H1 (cell line): ENCODE measurements around the gene TNS1. TPM values are rescaled to one million over a fixed set of nuclear protein-coding genes. Genes with fewer than 3 reads are reported as not detected.

Source experiments
- CTCF ChIA-PET: fragments of 300-600 bp; sonication (Branson Sonifier 250); formaldehyde crosslinking; loops from one replicate; lab custom pipeline; 2021; ENCODE audit not compliant: partially characterized antibody; lab: Charles Lee
- POLR2A ChIA-PET: fragments of 300-600 bp; sonication (Branson Sonifier 250); formaldehyde crosslinking; loops from one replicate; lab custom pipeline; 2021; ENCODE audit warnings: inconsistent platforms; ENCODE audit not compliant: partially characterized antibody; lab: Charles Lee
- DNase-seq, 2 experiments: peaks; one replicate each; pipeline versions ENCODE4 v3.0.0 to v3.0.0-alpha.2; 2010 to 2022; ENCODE audit warnings: low spot score in 2 of 2, low read depth in 1 of 2, mixed read lengths in 1 of 2
- FAIRE-seq: peaks from 2 replicates; lab custom pipeline; 2011; peaks lifted over from hg19 to GRCh38; lab: Jason Lieb, UNC
- H2AFZ ChIP-seq: 2 replicates; pipeline ENCODE4 v1.8.1; 2012; ENCODE audit warnings: low read length, inconsistent platforms
- H2AK5ac ChIP-seq: 2 replicates; pipeline ENCODE4 v1.6.1; 2013; ENCODE audit warnings: low read depth, low read length
- H2BK120ac ChIP-seq: replicated peaks from 2 replicates; pipeline ENCODE3; 2013; ENCODE audit warnings: low read depth, low read length, inconsistent platforms
- H2BK12ac ChIP-seq: 2 replicates; pipeline ENCODE4 v1.6.1; 2013; ENCODE audit warnings: low read depth, low read length
- H2BK15ac ChIP-seq: 2 replicates; pipeline ENCODE4 v1.6.1; 2013; ENCODE audit warnings: low read length
- H2BK20ac ChIP-seq: 2 replicates; pipeline ENCODE4 v1.6.1; 2013; ENCODE audit warnings: low read length
- H2BK5ac ChIP-seq: 2 replicates; pipeline ENCODE4 v1.6.1; 2013; ENCODE audit warnings: low read depth, low read length
- H3K14ac ChIP-seq: 2 replicates; pipeline ENCODE4 v1.6.1; 2013; ENCODE audit warnings: inconsistent platforms; ENCODE audit not compliant: insufficient read length
- H3K18ac ChIP-seq: 2 replicates; pipeline ENCODE4 v1.6.1; 2013; ENCODE audit warnings: low read length; ENCODE audit errors: extremely low read depth
- H3K23ac ChIP-seq: 2 replicates; pipeline ENCODE4 v1.6.1; 2013; ENCODE audit warnings: inconsistent platforms; ENCODE audit not compliant: insufficient read length
- H3K23me2 ChIP-seq: 2 replicates; pipeline ENCODE4 v1.6.1; 2013; ENCODE audit warnings: low read depth, low read length
- H3K27ac ChIP-seq: 2 replicates; pipeline ENCODE4 v1.6.1; 2011; ENCODE audit warnings: low read depth, low read length, inconsistent platforms
- H3K27me3 ChIP-seq, 4 experiments: replicated peaks in 1 of 4; 1 replicate in 1 of 4; 2 replicates in 3 of 4; pipeline versions ENCODE4 v1.6.1 to v1.8.1; 2011 to 2013; ENCODE audit warnings: low read length in 3 of 4, mild to moderate bottlenecking in 3 of 4, inconsistent platforms in 2 of 4, mixed read lengths in 2 of 4, moderate library complexity in 1 of 4; ENCODE audit not compliant: control insufficient read depth in 3 of 4, insufficient read depth in 3 of 4; ENCODE audit errors: extremely low read depth in 1 of 4
- H3K36me3 ChIP-seq, 4 experiments: 2 replicates each; pipeline versions ENCODE4 v1.6.1 to v1.8.1; 2011 to 2013; ENCODE audit warnings: mild to moderate bottlenecking in 4 of 4, low read length in 3 of 4, moderate library complexity in 2 of 4, control low read depth in 1 of 4, inconsistent platforms in 1 of 4; ENCODE audit not compliant: insufficient read depth in 4 of 4, control insufficient read depth in 2 of 4
- H3K4ac ChIP-seq: replicated peaks from 2 replicates; pipeline ENCODE3; 2013; ENCODE audit warnings: low read length, low read depth, mixed read lengths, inconsistent platforms; ENCODE audit not compliant: insufficient read length
- H3K4me1 ChIP-seq, 4 experiments: replicated peaks in 1 of 4; 1 replicate in 1 of 4; 2 replicates in 3 of 4; pipeline versions ENCODE4 v1.6.1 to v1.8.1; 2011 to 2013; ENCODE audit warnings: low read length in 3 of 4, inconsistent platforms in 2 of 4, mixed read lengths in 1 of 4; ENCODE audit not compliant: insufficient read depth in 4 of 4, control insufficient read depth in 3 of 4
- H3K4me2 ChIP-seq, 2 experiments: 2 replicates each; pipeline versions ENCODE4 v1.6.1 to v1.8.1; 2011 to 2013; ENCODE audit warnings: low read depth in 2 of 2, low read length in 2 of 2, control low read depth in 1 of 2, inconsistent platforms in 1 of 2, mild to moderate bottlenecking in 1 of 2; ENCODE audit not compliant: insufficient read depth in 1 of 2
- H3K4me3 ChIP-seq, 4 experiments: fragments of 200-600, 300-600 bp in 1 of 4; sonication (generic), shearing (Covaris generic), sonication (Bioruptor Twin) in 1 of 4; 2 replicates each; pipeline versions ENCODE4 v1.5.1 to v1.8.1; 2011 to 2016; ENCODE audit warnings: low read length in 4 of 4, low read depth in 3 of 4, control low read depth in 2 of 4, inconsistent platforms in 2 of 4, mild to moderate bottlenecking in 2 of 4, mixed read lengths in 1 of 4, moderate library complexity in 1 of 4; ENCODE audit not compliant: insufficient read depth in 2 of 4; ENCODE audit errors: extremely low read depth in 1 of 4
- H3K56ac ChIP-seq: replicated peaks from 2 replicates; pipeline ENCODE3; 2013; ENCODE audit warnings: low read depth, mild to moderate bottlenecking, mixed read lengths, low read length, inconsistent platforms; ENCODE audit not compliant: insufficient read length
- H3K79me1 ChIP-seq: 2 replicates; pipeline ENCODE4 v1.6.1; 2013; ENCODE audit warnings: low read depth, low read length, control low read depth
- H3K79me2 ChIP-seq, 2 experiments: 2 replicates each; pipeline versions ENCODE4 v1.6.1 to v1.8.1; 2012 to 2013; ENCODE audit warnings: low read length in 2 of 2, mild to moderate bottlenecking in 2 of 2, inconsistent platforms in 1 of 2; ENCODE audit not compliant: insufficient read depth in 2 of 2, control insufficient read depth in 1 of 2
- H3K9ac ChIP-seq, 4 experiments: replicated peaks in 1 of 4; 1 replicate in 1 of 4; 2 replicates in 3 of 4; pipeline versions ENCODE4 v1.6.1 to v1.8.1; 2011 to 2013; ENCODE audit warnings: low read depth in 3 of 4, low read length in 3 of 4, control low read depth in 2 of 4, mild to moderate bottlenecking in 2 of 4, moderate library complexity in 2 of 4, inconsistent platforms in 1 of 4; ENCODE audit errors: extremely low read depth in 1 of 4
- H3K9me3 ChIP-seq, 2 experiments: 2 replicates each; pipeline versions ENCODE4 v1.6.1 to v1.8.1; 2012 to 2013; ENCODE audit warnings: mild to moderate bottlenecking in 2 of 2, moderate library complexity in 2 of 2, control low read depth in 1 of 2, inconsistent platforms in 1 of 2, low read depth in 1 of 2, low read length in 1 of 2, mixed read lengths in 1 of 2; ENCODE audit not compliant: insufficient read depth in 2 of 2
- H4K20me1 ChIP-seq, 2 experiments: replicated peaks in 1 of 2; 2 replicates each; pipeline versions ENCODE3 to v1.8.1; 2011 to 2013; ENCODE audit warnings: inconsistent platforms in 2 of 2, low read length in 2 of 2, mild to moderate bottlenecking in 1 of 2; ENCODE audit not compliant: insufficient read depth in 2 of 2, control insufficient read depth in 1 of 2
- H4K5ac ChIP-seq: 2 replicates; pipeline ENCODE4 v1.6.1; 2013; ENCODE audit warnings: low read length, low read depth, mixed read lengths, inconsistent platforms; ENCODE audit not compliant: insufficient read length
- H4K8ac ChIP-seq: 2 replicates; pipeline ENCODE4 v1.8.0; 2013; ENCODE audit warnings: mild to moderate bottlenecking, moderate library complexity, low read length, inconsistent platforms; ENCODE audit not compliant: insufficient read depth; ENCODE audit errors: extremely low read depth
- H4K91ac ChIP-seq: replicated peaks from 2 replicates; pipeline ENCODE3; 2013; ENCODE audit warnings: low read length, mixed read lengths, inconsistent platforms; ENCODE audit not compliant: insufficient read length
- CBX8 ChIP-seq: fragments of 300-800, 300-1000 bp; sonication (generic); IDR thresholded peaks from 2 replicates; pipeline ENCODE4 v1.7.1; 2016; ENCODE audit warnings: low read depth, low read length, borderline replicate concordance
- EZH2 ChIP-seq: fragments of 200-600 bp; sonication (generic); IDR thresholded peaks from 2 replicates; pipeline ENCODE4 v1.7.1; 2012; ENCODE audit warnings: low read depth, mild to moderate bottlenecking, moderate library complexity, low read length, inconsistent platforms; ENCODE audit not compliant: severe bottlenecking
- FOSL1 ChIP-seq: IDR thresholded peaks from 2 replicates; pipeline ENCODE4 v1.6.1; 2011; ENCODE audit warnings: mild to moderate bottlenecking, low read depth, low read length, moderate library complexity; ENCODE audit not compliant: insufficient read depth
- GTF2F1 ChIP-seq: IDR thresholded peaks from 2 replicates; pipeline ENCODE4 v1.6.1; 2012; ENCODE audit warnings: low read depth, low read length, improper control_type of control experiment, borderline replicate concordance
- PHF8 ChIP-seq: fragments of 200-600 bp; sonication (generic); conservative IDR thresholded peaks from 2 replicates; pipeline ENCODE4 v1.7.1; 2012; ENCODE audit warnings: low read depth, mild to moderate bottlenecking, inconsistent platforms, low read length, moderate library complexity
- TAF7 ChIP-seq: optimal IDR thresholded peaks from 2 replicates; pipeline ENCODE3; 2011; ENCODE audit warnings: low read depth, mild to moderate bottlenecking, inconsistent platforms, low read length, moderate library complexity, borderline replicate concordance
- WGBS, 2 experiments: shearing (Covaris generic) in 1 of 2; methylation state at CpG; one replicate each; pipeline versions ENCODE4 v1.1.6 to v1.1.7; 2013 to 2015; ENCODE audit warnings: low lambda C conversion rate in 2 of 2, mixed read lengths in 2 of 2, inconsistent platforms in 1 of 2, low coverage in 1 of 2, missing lambda C conversion rate in 1 of 2; ENCODE audit not compliant: insufficient replicate concordance in 2 of 2, insufficient coverage in 1 of 2, insufficient read length in 1 of 2; ENCODE audit errors: extremely low coverage in 1 of 2, missing lambda C conversion rate in 1 of 2; 5-methylcytosine and 5-hydroxymethylcytosine counted together
- polyA plus RNA-seq, 7 experiments: library from polyadenylated mRNA; depleted of rRNA in 3 of 7; stranded (reverse) in 5 of 7; unstranded in 2 of 7; fragments of >200 nt in 5 of 7; fragments of 200-250 nt in 2 of 7; gene quantifications; 1 replicate in 5 of 7; 2 replicates in 1 of 7; 4 replicates in 1 of 7; pipeline versions ENCODE4 v1.2.1 to v1.2.3, GENCODE V29; 2011 to 2013; ENCODE audit warnings: missing spikeins in 2 of 7, mixed read lengths in 2 of 7
- total RNA-seq: library from RNA; stranded (reverse); fragmentation: NEBNext Ultra II Directional; extraction: Animal tissue kit (Norgen Biotek cat#: 25700); gene quantifications from 2 replicates; pipeline ENCODE4 v1.2.1, GENCODE V29; 2021
- TF ChIP-seq, protein P1 (sequence below): IDR thresholded peaks from 2 replicates; pipeline ENCODE4 v1.6.1; 2011; ENCODE audit warnings: low read depth, mild to moderate bottlenecking, low read length; ENCODE audit not compliant: insufficient read depth

TNS1 gene
- total and polyA plus RNA-seq, 2 of the 8 experiments (the other 6 are each of a cell fraction or from before 2014, with no cell fraction given): 1.5 to 5.1 TPM

DNA sequence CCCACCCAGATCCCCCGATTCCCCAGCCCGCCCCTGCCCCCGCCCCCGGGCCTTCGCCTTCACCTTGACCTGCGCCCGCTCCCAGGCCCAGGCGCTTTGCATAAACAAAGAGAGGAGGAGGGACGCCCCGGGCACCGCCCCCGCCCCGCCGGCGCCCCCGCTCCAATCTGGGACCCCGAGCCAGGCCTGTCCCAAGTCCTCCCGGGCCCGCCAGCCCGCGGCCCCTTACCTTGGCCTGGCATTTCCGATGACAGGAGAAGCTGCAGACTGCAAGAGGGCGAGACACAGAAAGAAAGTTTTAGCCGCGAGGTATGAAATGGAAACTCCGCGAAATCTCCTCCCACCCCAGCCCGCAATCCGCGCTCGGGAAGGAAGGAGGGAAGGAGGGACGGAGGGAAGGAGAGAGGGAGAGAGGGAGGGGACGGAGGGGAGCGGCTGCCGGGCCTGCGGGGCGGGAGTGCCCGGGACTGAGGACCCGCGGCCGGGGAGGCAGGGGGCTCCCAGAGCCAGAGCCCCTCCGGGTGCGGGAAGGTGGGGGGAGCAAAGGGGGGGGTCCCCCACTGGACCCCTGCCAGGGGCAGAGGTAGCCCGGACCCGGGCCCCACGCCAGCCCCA lies 24.2 kb downstream of the TNS1 start:
- no peak overlapping the region for H3K14ac ChIP-seq
- peaks cover 6% of the 10 kb centered on the region; the same call in 1 of the 2 replicates for H3K23me2 ChIP-seq
- peak overlapping the region; percentile 6 for H3K56ac ChIP-seq
- H4K8ac ChIP-seq: no peak overlapping the region
- H3K4me2 ChIP-seq: peak overlapping the region; percentile 89 to 97
- H4K5ac ChIP-seq: no peak overlapping the region
- no peak overlapping the region for H2BK120ac ChIP-seq
- no peak overlapping the region for H2AK5ac ChIP-seq
- no peak overlapping the region for H3K4ac ChIP-seq
- no peak overlapping the region for H3K27ac ChIP-seq
- H3K23ac ChIP-seq: no peak overlapping the region
- 1% methylated on average over 17 of the region's 46 CpGs; no CpG with 5 or more reads in 1 of the 2 experiments for WGBS, 2 experiments
- ChIA-PET CTCF (interaction anchor here (0.6 to 4.4 kb wide), 7 partner anchors 9 to 186 kb away, joined by 3 to 20 read pairs (median 6); no protein-coding TSS in a partner anchor), POLR2A (interaction anchor here (1.0 kb wide), 1 partner anchor 50 kb away, joined by 3 read pairs; no protein-coding TSS in a partner anchor)
- no peak overlapping the region for H2BK20ac ChIP-seq
- H3K79me2 ChIP-seq: no peaks in the 10 kb centered on the region
- DNase-seq (peak in 1 of 2 experiments; percentile 87), FAIRE-seq (no peak)
- 0 out of 2 replicates have a peak overlapping the region, but pooled peaks have one; percentile 94 for H2BK12ac ChIP-seq
- peaks cover 3 to 12% (median 7%) of the 10 kb centered on the region in 4 experiments for H3K4me1 ChIP-seq
- H3K36me3 ChIP-seq: no peaks in the 10 kb centered on the region
- peak overlapping the region; percentile 37 to 78 (median 59) for H3K4me3 ChIP-seq
- no peaks in the 10 kb centered on the region for H3K9me3 ChIP-seq
- no peak overlapping the region for H4K91ac ChIP-seq
- peak overlapping the region; percentile 97 for H3K18ac ChIP-seq
- peaks cover 0 to 5% of the 10 kb centered on the region in 2 experiments for H4K20me1 ChIP-seq
- H3K9ac ChIP-seq: peak overlapping the region in 1 of 4 experiments; percentile 35; a peak in 1 of 7 replicates
- H2BK15ac ChIP-seq: no peak overlapping the region; the same call in 1 of the 2 replicates
- H2AFZ ChIP-seq: no peak overlapping the region
- no peaks in the 10 kb centered on the region for H3K79me1 ChIP-seq
- peaks cover 0 to 26% (median 20%) of the 10 kb centered on the region in 4 experiments; a peak in 6 of 7 replicates for H3K27me3 ChIP-seq
- H2BK5ac ChIP-seq: no peak overlapping the region
- TF ChIP-seq, protein P1, sequence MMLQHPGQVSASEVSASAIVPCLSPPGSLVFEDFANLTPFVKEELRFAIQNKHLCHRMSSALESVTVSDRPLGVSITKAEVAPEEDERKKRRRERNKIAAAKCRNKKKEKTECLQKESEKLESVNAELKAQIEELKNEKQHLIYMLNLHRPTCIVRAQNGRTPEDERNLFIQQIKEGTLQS: no peak
- TF ChIP-seq PHF8: peak; percentile 33; the same call in 1 of the 2 replicates
- TF ChIP-seq EZH2: no peak
- TF ChIP-seq CBX8: no peak
- no peak for TF ChIP-seq FOSL1
- no peak for TF ChIP-seq TAF7
- TF ChIP-seq GTF2F1: no peak
